Measurements from ENCODE around the gene ATP13A1.

DNA sequence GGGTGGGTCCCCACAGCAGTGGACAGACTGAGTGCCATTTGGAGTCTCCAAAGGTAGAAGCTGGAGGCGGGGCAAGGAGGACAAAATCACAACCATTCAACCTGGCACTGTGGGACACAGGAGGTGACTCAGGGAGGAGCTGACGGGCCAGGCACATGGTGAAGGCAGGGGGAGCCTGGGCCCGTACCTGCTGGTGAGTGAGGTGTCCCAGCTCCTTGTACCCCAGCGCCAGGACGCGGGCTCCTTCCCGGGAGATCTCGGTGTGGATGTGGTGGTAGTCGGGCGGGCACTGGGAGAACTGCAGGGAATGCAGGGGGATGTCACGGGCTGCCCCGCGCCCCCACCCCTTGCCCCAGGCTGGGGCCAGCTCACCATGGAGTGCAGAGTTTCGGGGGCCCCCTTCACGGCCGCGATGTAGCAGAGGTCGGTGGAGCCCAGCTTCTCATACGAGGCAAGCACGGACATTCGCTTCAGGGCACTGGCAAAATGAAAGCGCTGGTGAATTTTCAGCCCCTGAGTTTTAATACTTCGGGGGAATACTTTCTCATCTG is 9.8 kb downstream of the ATP13A1 start:
- TF ChIP-seq EP300 (IDR thresholded peaks at IDR 0.05) (no peak), POLR2A (IDR thresholded peaks at IDR 0.05) (no peak)
- TF ChIP-seq, protein P1, sequence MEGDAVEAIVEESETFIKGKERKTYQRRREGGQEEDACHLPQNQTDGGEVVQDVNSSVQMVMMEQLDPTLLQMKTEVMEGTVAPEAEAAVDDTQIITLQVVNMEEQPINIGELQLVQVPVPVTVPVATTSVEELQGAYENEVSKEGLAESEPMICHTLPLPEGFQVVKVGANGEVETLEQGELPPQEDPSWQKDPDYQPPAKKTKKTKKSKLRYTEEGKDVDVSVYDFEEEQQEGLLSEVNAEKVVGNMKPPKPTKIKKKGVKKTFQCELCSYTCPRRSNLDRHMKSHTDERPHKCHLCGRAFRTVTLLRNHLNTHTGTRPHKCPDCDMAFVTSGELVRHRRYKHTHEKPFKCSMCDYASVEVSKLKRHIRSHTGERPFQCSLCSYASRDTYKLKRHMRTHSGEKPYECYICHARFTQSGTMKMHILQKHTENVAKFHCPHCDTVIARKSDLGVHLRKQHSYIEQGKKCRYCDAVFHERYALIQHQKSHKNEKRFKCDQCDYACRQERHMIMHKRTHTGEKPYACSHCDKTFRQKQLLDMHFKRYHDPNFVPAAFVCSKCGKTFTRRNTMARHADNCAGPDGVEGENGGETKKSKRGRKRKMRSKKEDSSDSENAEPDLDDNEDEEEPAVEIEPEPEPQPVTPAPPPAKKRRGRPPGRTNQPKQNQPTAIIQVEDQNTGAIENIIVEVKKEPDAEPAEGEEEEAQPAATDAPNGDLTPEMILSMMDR (IDR thresholded peaks at IDR 0.05): no peak

All from gastroesophageal sphincter (tissue), 3 donors.